ENCODE measurements around the gene TBC1D20. TPM values are rescaled to one million over a fixed set of nuclear protein-coding genes. Genes with fewer than 3 reads are reported as not detected.

TBC1D20 gene
- total RNA-seq, 5 donors from 2014 or later (not counting 1 experiment from before 2014, with no cell fraction given): 28.9 to 42.7 (median 39.5) TPM

GRCh38 chr20:402898-403581, 59.3 kb downstream of the TBC1D20 start:
- peaks cover 0 to 3% of the 10 kb centered on the region in 2 donors for H3K36me3 ChIP-seq (ENCODE audit: control insufficient read depth in 2 of 2, extremely low read depth in 1 of 2, insufficient read depth in 1 of 2, low read length in 1 of 2)
- ChIA-PET POLR2A (interaction anchor here in 1 of 2 donors (0.5 kb wide), 1 partner anchor 54 kb away, joined by 3 read pairs; no protein-coding TSS in a partner anchor), CTCF (no interaction called here)
- DNase-seq: peak in 1 of 35 experiments; percentile 60
- H3K4me3 ChIP-seq (ENCODE audit: control insufficient read depth in 1 of 2, extremely low read depth in 1 of 2, low read length in 1 of 2): no peak overlapping the region
- peaks cover 2 to 22% of the 10 kb centered on the region in 2 experiments for H3K4me1 ChIP-seq (ENCODE audit: control insufficient read depth in 1 of 2, extremely low read depth in 1 of 2, insufficient read depth in 2 of 2, low read length in 2 of 2)
- no CpG with 5 or more reads among the region's 6 CpGs for whole genome bisulfite sequencing (ENCODE audit: insufficient coverage)
- peak overlapping the region in 1 of 3 donors; percentile 34 for H3K4me3 Mint-ChIP-seq
- no peak for ATAC-seq (replicated peaks in 1 of 4)
- H3K9me3 ChIP-seq: no peaks in the 10 kb centered on the region
- H3K27ac ChIP-seq (ENCODE audit: low read length): no peak overlapping the region
- no peaks in the 10 kb centered on the region for H3K9me3 Mint-ChIP-seq
- H3K4me1 Mint-ChIP-seq: peaks cover 22 to 28% (median 25%) of the 10 kb centered on the region in 3 donors
- H3K27ac Mint-ChIP-seq: peak overlapping the region in 1 of 2 donors; percentile 48
- H3K27me3 ChIP-seq (replicated peaks in 1 of 2; ENCODE audit: control insufficient read depth in 2 of 2, extremely low read depth in 1 of 2, insufficient read depth in 2 of 2, low read length in 1 of 2): no peaks in the 10 kb centered on the region
- H3K27me3 Mint-ChIP-seq: no peaks in the 10 kb centered on the region
- peaks cover 4% of the 10 kb centered on the region for H3K36me3 Mint-ChIP-seq

- H3K27me3 Mint-ChIP-seq: no peaks in the 10 kb centered on the region
- Histone ChIP-seq H3K9me3 (no peaks in the 10 kb centered on the region), H3K4me1 (ENCODE audit: control insufficient read depth in 1 of 2, extremely low read depth in 1 of 2, insufficient read depth in 2 of 2, low read length in 2 of 2) (peaks cover 2 to 20% of the 10 kb centered on the region in 2 experiments), H3K4me3 (ENCODE audit: control insufficient read depth in 1 of 2, extremely low read depth in 1 of 2, low read length in 1 of 2) (no peak overlapping the region), H3K27me3 (replicated peaks in 1 of 2; ENCODE audit: control insufficient read depth in 2 of 2, extremely low read depth in 1 of 2, insufficient read depth in 2 of 2, low read length in 1 of 2) (no peaks in the 10 kb centered on the region), H3K36me3 (ENCODE audit: control insufficient read depth in 2 of 2, extremely low read depth in 1 of 2, insufficient read depth in 1 of 2, low read length in 1 of 2) (peaks cover 3% of the 10 kb centered on the region in 2 donors), H3K27ac (ENCODE audit: low read length) (no peak overlapping the region)
- DNase-seq (no peak), ATAC-seq (replicated peaks in 1 of 4) (no peak)
- H3K4me1 Mint-ChIP-seq: peaks cover 21 to 27% (median 25%) of the 10 kb centered on the region in 3 donors
- ChIA-PET POLR2A (interaction anchor here in 1 of 2 donors (0.5 kb wide), 1 partner anchor 54 kb away, joined by 3 read pairs; no protein-coding TSS in a partner anchor), CTCF (no interaction called here)
- peaks cover 10% of the 10 kb centered on the region for H3K36me3 Mint-ChIP-seq
- no peaks in the 10 kb centered on the region for H3K9me3 Mint-ChIP-seq
- H3K4me3 Mint-ChIP-seq: no peak overlapping the region
- 11% methylated on average over 1 of the region's 2 CpGs for WGBS (ENCODE audit: insufficient coverage)
- H3K27ac Mint-ChIP-seq: peak overlapping the region in 1 of 2 donors; percentile 19
Measured at GRCh38 chr20:402496-402885, 59.8 kb downstream of the TBC1D20 start.

GRCh38 chr20:401682-402495, 60.4 kb downstream of the TBC1D20 start:
- Mint-ChIP-seq H3K36me3 (peaks cover 13% of the 10 kb centered on the region), H3K4me1 (peaks cover 15 to 21% (median 19%) of the 10 kb centered on the region in 3 donors), H3K9me3 (no peaks in the 10 kb centered on the region), H3K27ac (no peak overlapping the region), H3K27me3 (no peaks in the 10 kb centered on the region), H3K4me3 (no peak overlapping the region)
- Histone ChIP-seq H3K4me1 (ENCODE audit: control insufficient read depth in 1 of 2, extremely low read depth in 1 of 2, insufficient read depth in 2 of 2, low read length in 2 of 2) (peaks cover 2 to 14% of the 10 kb centered on the region in 2 experiments), H3K4me3 (ENCODE audit: control insufficient read depth in 1 of 2, extremely low read depth in 1 of 2, low read length in 1 of 2) (no peak overlapping the region), H3K27me3 (replicated peaks in 1 of 2; ENCODE audit: control insufficient read depth in 2 of 2, extremely low read depth in 1 of 2, insufficient read depth in 2 of 2, low read length in 1 of 2) (no peaks in the 10 kb centered on the region), H3K27ac (ENCODE audit: low read length) (no peak overlapping the region), H3K9me3 (no peaks in the 10 kb centered on the region), H3K36me3 (ENCODE audit: control insufficient read depth in 2 of 2, extremely low read depth in 1 of 2, insufficient read depth in 1 of 2, low read length in 1 of 2) (peaks cover 3 to 9% of the 10 kb centered on the region in 2 donors)
- POLR2A ChIA-PET: no interaction called here
- DNase-seq: no peak
- no peak for ATAC-seq (replicated peaks in 1 of 4)
- WGBS (ENCODE audit: insufficient coverage): 71% methylated on average over 5 of the region's 9 CpGs
- CTCF ChIA-PET: no interaction called here

GRCh38 chr20:400454-401275, 61.7 kb downstream of the TBC1D20 start:
- ATAC-seq (replicated peaks in 1 of 4): no peak
- Mint-ChIP-seq H3K9me3 (no peaks in the 10 kb centered on the region), H3K27ac (no peak overlapping the region), H3K4me3 (no peak overlapping the region), H3K4me1 (peaks cover 11 to 19% (median 18%) of the 10 kb centered on the region in 3 donors), H3K36me3 (peaks cover 17% of the 10 kb centered on the region), H3K27me3 (no peaks in the 10 kb centered on the region)
- no peak for DNase-seq
- H3K27me3 ChIP-seq (replicated peaks in 1 of 2; ENCODE audit: control insufficient read depth in 2 of 2, extremely low read depth in 1 of 2, insufficient read depth in 2 of 2, low read length in 1 of 2): no peaks in the 10 kb centered on the region
- POLR2A ChIA-PET: interaction anchor here in 1 of 2 donors (0.6 kb wide), 1 partner anchor 134 kb away, joined by 15 read pairs; no protein-coding TSS in a partner anchor
- H3K27ac ChIP-seq (ENCODE audit: low read length): no peak overlapping the region
- peaks cover 3 to 21% of the 10 kb centered on the region in 2 donors for H3K36me3 ChIP-seq (ENCODE audit: control insufficient read depth in 2 of 2, extremely low read depth in 1 of 2, insufficient read depth in 1 of 2, low read length in 1 of 2)
- H3K4me1 ChIP-seq (ENCODE audit: control insufficient read depth in 1 of 2, extremely low read depth in 1 of 2, insufficient read depth in 2 of 2, low read length in 2 of 2): peaks cover 2 to 13% of the 10 kb centered on the region in 2 experiments
- no peaks in the 10 kb centered on the region for H3K9me3 ChIP-seq
- H3K4me3 ChIP-seq (ENCODE audit: control insufficient read depth in 1 of 2, extremely low read depth in 1 of 2, low read length in 1 of 2): no peak overlapping the region
- CTCF ChIA-PET: interaction anchor here in 1 of 2 donors (0.6 kb wide), 1 partner anchor 427 kb away, joined by 4 read pairs; no protein-coding TSS in a partner anchor
- 90% methylated on average over 1 of the region's 5 CpGs for WGBS (ENCODE audit: insufficient coverage)

GRCh38 chr20:400128-400453, 62.2 kb downstream of the TBC1D20 start:
- Mint-ChIP-seq H3K9me3 (no peaks in the 10 kb centered on the region), H3K36me3 (peaks cover 19% of the 10 kb centered on the region), H3K4me1 (peaks cover 11 to 19% (median 18%) of the 10 kb centered on the region in 3 donors), H3K27me3 (no peaks in the 10 kb centered on the region), H3K4me3 (no peak overlapping the region), H3K27ac (no peak overlapping the region)
- WGBS (ENCODE audit: insufficient coverage): no CpG with 5 or more reads among the region's 2 CpGs
- Histone ChIP-seq H3K4me3 (ENCODE audit: control insufficient read depth in 1 of 2, extremely low read depth in 1 of 2, low read length in 1 of 2) (no peak overlapping the region), H3K9me3 (no peaks in the 10 kb centered on the region), H3K4me1 (ENCODE audit: control insufficient read depth in 1 of 2, extremely low read depth in 1 of 2, insufficient read depth in 2 of 2, low read length in 2 of 2) (peaks cover 2 to 13% of the 10 kb centered on the region in 2 experiments), H3K27ac (ENCODE audit: low read length) (no peak overlapping the region), H3K36me3 (ENCODE audit: control insufficient read depth in 2 of 2, extremely low read depth in 1 of 2, insufficient read depth in 1 of 2, low read length in 1 of 2) (peaks cover 3 to 26% of the 10 kb centered on the region in 2 donors), H3K27me3 (replicated peaks in 1 of 2; ENCODE audit: control insufficient read depth in 2 of 2, extremely low read depth in 1 of 2, insufficient read depth in 2 of 2, low read length in 1 of 2) (no peaks in the 10 kb centered on the region)
- DNase-seq: no peak
- ChIA-PET POLR2A (interaction anchor here in 1 of 2 donors (0.6 kb wide), 1 partner anchor 135 kb away, joined by 15 read pairs; no protein-coding TSS in a partner anchor), CTCF (interaction anchor here in 1 of 2 donors (0.6 kb wide), 1 partner anchor 428 kb away, joined by 4 read pairs; no protein-coding TSS in a partner anchor)
- ATAC-seq (replicated peaks in 1 of 4): no peak

All from T-cell (primary cell).